Stimulated activated CD8-positive, alpha-beta memory T cell treated with anti-CD3 and anti-CD28 coated beads, Interleukin-2, amount 100 ng/mL, for 1 hour (primary cell): ENCODE data around the gene PRR12.
A peak's percentile ranks its signal among the peaks of the same experiment; 100 is the strongest.

Experiments
- DNase-seq, 2 donors: peaks; one replicate each; pipeline ENCODE4 v3.0.0-alpha.2; 2020; ENCODE audit warnings: low read depth in 2 of 2

The PRR12 gene

GRCh38 chr19:49646586-49646985, 55.6 kb downstream of the PRR12 start:
- DNase-seq: no peak

DNA sequence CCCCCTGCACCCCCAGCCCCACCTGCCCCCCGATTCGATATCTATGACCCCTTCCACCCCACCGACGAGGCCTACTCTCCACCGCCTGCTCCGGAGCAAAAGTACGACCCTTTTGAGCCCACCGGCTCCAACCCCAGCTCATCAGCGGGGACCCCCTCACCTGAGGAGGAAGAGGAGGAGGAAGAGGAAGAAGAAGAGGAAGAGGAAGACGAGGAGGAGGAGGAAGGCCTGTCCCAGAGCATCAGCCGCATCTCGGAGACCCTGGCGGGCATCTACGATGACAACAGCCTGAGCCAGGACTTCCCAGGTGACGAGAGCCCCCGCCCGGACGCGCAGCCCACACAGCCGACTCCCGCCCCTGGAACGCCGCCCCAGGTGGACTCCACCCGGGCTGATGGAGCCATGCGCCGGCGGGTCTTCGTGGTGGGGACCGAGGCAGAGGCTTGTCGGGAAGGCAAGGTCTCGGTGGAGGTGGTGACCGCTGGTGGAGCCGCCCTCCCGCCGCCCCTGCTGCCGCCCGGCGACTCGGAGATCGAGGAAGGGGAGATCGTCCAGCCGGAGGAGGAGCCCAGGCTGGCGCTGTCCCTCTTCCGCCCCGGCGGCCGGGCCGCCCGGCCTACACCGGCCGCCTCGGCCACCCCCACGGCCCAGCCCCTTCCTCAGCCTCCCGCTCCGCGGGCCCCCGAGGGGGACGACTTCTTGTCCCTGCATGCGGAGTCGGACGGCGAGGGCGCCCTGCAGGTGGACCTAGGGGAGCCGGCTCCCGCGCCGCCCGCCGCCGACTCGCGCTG, 60.2 kb downstream of the PRR12 start:
- DNase-seq: no peak

- no peak for DNase-seq
Measured at GRCh38 chr19:49651820-49652550, 61.0 kb downstream of the PRR12 start.

DNA sequence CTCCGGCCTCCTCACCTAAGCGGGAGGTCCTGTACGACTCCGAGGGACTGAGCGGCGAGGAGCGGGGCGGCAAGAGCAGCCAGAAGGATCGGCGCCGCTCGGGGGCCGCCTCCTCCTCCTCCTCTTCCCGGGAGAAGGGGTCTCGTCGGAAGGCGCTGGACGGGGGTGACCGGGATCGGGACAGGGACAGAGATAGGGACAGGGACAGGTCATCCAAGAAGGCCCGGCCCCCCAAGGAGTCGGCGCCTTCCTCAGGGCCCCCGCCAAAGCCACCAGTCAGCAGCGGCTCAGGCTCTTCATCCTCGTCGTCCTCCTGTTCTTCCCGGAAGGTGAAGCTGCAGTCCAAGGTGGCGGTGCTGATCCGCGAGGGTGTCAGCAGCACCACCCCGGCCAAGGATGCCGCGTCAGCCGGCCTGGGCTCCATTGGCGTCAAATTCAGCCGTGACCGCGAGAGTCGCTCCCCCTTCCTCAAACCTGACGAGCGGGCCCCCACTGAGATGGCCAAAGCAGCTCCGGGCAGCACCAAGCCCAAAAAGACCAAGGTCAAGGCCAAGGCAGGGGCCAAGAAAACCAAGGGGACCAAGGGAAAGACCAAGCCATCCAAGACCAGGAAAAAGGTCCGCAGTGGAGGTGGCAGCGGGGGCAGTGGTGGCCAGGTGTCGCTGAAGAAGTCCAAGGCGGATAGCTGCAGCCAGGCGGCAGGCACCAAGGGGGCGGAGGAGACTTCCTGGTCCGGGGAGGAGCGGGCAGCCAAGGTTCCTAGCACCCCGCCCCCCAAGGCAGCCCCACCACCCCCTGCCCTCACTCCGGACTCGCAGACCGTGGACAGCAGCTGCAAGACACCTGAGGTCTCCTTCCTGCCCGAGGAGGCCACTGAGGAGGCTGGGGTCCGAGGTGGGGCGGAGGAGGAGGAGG, 61.8 kb downstream of the PRR12 start:
- DNase-seq: no peak

DNA sequence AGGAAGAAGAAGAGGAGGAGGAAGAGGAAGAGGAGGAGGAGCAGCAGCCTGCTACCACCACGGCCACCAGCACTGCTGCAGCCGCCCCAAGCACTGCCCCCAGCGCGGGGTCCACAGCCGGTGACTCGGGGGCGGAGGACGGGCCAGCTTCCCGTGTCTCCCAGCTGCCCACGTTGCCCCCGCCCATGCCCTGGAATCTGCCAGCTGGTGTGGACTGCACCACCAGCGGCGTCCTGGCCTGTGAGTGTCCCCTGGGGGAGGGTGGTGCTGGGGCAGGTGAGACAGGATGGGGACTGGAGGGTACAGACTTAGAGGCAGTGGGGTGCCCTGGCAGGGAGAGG, 62.5 kb downstream of the PRR12 start:
- no peak for DNase-seq

- no peak for DNase-seq
Measured at GRCh38 chr19:49654581-49654980, 63.6 kb downstream of the PRR12 start.

DNA sequence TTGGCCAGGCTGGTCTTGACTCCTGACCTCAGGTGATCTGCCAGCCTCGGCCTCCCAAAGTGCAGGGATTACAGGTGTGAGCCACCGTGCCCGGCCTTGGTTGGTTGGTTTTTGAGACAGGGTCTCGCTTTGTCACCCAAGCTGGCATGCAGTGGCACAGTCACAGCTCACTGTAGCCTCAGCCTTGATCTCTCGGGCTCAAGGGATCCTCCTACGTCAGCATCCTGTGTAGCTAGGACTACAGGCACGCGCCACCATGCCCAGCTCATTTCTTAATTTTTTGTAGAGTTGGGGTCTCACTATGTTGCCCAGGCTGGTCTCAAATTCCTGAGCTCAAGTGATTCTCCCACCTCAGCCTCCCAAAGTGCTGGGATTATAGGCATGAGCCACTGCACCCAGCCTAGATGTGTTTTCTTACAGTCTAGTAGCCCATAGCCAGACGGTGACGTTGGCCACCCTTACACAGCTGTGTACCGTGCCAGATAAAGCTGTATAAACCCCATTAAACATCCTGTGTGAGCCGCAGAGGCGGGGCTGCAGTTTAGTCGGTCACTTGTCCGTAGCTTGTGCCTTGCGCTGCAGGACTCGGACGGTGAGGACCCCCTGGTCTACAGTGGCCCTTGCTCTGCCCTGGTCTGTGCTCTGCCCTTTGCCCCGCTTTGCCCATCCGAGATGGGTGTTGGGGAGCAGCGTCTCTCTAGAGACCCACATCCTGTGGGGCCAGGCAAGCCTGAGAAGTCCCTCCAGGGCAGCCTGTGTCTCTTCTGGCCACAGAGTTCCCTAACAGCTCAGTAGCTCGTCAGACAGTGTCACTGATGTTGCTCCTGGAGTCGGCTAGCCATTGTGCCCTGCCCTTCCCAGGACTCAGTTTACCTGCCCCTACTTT, 64.8 kb downstream of the PRR12 start:
- no peak for DNase-seq

GRCh38 chr19:49656456-49657109, 65.6 kb downstream of the PRR12 start:
- no peak for DNase-seq

GRCh38 chr19:49657493-49658138, 66.6 kb downstream of the PRR12 start:
- DNase-seq: no peak

DNA sequence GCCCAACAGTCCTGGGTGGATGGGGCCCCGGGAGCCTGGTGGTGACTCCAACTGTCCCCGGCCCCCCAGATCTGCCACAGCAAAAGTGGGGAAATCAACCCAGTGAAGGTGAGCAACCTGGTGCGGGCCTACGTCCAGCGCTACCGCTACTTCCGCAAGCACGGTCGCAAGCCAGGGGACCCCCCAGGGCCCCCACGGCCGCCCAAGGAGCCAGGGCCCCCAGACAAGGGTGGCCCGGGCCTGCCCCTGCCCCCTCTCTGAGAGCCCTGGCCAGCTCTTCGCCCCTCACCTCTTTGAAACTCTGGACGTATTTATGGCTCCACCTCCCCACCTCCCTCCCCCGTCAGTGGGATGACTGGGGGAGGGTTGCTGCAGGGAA, 67.1 kb downstream of the PRR12 start:
- DNase-seq: no peak

DNA sequence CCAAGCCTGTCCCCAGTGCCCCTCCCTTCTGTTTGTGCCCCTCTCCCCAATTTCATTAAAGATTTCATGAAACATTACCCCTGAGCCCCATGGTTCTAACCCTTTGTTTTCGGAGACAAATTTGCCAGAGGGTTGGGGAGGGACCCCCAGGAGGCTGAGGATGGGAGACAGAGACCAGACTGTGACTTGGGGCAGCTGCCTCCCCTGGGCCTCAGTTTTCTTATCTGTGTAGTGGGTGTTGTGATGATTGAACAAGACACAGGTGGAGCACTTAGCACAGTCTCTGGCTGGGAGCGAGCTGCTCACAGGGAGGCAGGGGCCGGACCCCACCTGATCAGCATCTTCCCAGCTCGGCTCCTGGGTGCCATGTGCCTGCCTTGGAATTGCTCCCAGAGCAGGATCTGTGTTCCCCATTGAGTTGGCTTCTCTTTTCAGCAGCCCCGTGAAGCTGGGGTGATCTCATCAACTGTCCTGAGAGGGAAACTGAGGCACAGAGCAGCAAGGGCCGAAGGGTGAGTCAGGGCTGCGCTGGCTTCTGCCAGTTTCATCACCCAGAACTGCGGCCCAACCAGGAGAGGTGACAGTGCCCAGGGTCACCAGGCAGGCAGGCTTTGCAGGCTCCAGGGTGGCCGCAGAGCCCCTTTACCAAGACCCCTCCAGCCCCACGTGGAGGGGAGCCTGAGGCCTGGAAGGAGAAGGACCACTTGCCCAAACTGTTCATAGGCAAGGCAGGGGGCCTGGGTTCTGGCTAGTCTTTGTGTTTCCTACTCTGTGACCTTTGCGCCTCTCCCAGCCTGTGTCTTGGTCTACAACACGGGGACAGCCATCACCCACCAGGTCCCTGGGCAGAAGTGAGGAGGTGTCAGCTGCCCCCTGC, 67.8 kb downstream of the PRR12 start:
- no peak for DNase-seq

- DNase-seq: no peak
Measured at GRCh38 chr19:49660338-49660961, 69.5 kb downstream of the PRR12 start.

GRCh38 chr19:49662011-49662410, 71.0 kb downstream of the PRR12 start:
- DNase-seq: no peak

DNA sequence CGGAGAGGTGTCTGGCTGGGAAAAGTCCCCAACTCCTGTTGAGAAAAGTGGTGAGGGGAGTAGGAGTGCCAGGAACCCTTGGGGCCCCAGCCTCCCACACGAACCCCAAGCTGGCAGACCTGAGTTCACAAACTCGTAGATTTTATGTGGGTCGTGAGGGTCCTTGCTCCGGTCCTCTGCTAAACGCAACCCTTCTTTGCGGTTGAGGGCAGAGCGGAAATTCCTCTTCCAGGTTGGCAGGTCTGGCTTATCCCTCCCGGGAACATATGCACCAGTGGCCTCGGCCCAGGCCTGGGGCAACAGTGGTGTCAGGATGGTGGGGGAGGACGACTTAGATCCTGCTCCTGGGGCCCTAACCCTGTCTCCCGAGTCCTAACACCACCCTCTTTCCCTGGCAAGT, 72.2 kb downstream of the PRR12 start:
- DNase-seq: no peak

- peak; percentile 88 to 89 for DNase-seq
Measured at GRCh38 chr19:49664171-49665035, 73.4 kb downstream of the PRR12 start.

DNA sequence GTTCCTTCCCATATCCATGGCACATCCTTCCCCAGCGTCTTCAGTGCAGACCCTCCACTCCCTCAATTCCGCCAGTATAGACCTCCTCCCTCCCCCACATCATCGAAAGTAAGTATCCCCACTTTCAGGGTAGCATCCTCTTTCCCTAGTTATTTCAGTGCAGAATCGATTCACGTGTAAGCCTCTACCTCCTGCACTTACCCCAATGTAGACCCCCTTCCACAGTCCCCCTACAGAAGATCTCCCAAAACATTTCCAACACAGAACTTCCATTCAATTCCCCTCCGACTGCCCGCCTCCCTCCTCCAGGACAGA, 74.0 kb downstream of the PRR12 start:
- DNase-seq: no peak

GRCh38 chr19:49665351-49666119, 74.6 kb downstream of the PRR12 start, which contains the start of the genes BCL2L12 and IRF3:
Gene BCL2L12 (plus strand): TSS chr19:49665933. CDS start chr19:49666693, 760 bp downstream.
Gene IRF3 (minus strand): TSS chr19:49665857. CDS start chr19:49664838, 1,019 bp downstream.
- DNase-seq: peak; percentile 98 to 99
